ENCODE results near the gene NACAD. TPM values are rescaled to one million over a fixed set of nuclear protein-coding genes. Genes with fewer than 3 reads are reported as not detected.

NACAD gene
- total RNA-seq, 1 experiment from 2014 or later: 1.0 TPM

- peak overlapping the region; percentile 95 for H3K4me3 Mint-ChIP-seq (ENCODE audit: unreplicated experiment)
- peak overlapping the region; percentile 99 for H3K4me3 ChIP-seq (ENCODE audit: low read depth, low read length)
- H3K36me3 Mint-ChIP-seq (ENCODE audit: insufficient read depth, unreplicated experiment): peaks cover 42% of the 10 kb centered on the region
- CTCF ChIA-PET: interaction anchor here (1.6 kb wide), 1 partner anchor 24 kb away, joined by 5 read pairs; no protein-coding TSS in a partner anchor
- peaks cover 5% of the 10 kb centered on the region; the same call in 1 of the 2 replicates for H3K36me3 ChIP-seq (ENCODE audit: control insufficient read depth, insufficient read depth, low read length)
- H3K27me3 ChIP-seq (replicated peaks; ENCODE audit: control insufficient read depth, insufficient read depth, low read length): no peaks in the 10 kb centered on the region
- no peak for DNase-seq
- POLR2A ChIA-PET: no interaction called here
- peaks cover 4% of the 10 kb centered on the region; the same call in 1 of the 2 replicates for H3K4me1 ChIP-seq
- peaks cover 6% of the 10 kb centered on the region for H3K4me1 Mint-ChIP-seq (ENCODE audit: low read depth, unreplicated experiment)
- intact Hi-C loops (cut with micrococcal nuclease; ENCODE audit: unreplicated experiment): loop anchor here (5.0 kb wide), 1 partner anchor 125 kb away; no protein-coding TSS in a partner anchor
- no peaks in the 10 kb centered on the region for H3K9me3 Mint-ChIP-seq (ENCODE audit: unreplicated experiment)
- H3K27ac Mint-ChIP-seq (ENCODE audit: unreplicated experiment): peak overlapping the region; percentile 99
- no peak for TF ChIP-seq CTCF (IDR thresholded peaks at IDR 0.05; ENCODE audit: insufficient read depth in 1 of 2, low read depth in 1 of 2, low read length in 1 of 2, severe bottlenecking in 1 of 2, unreplicated experiment in 1 of 2)
- no peaks in the 10 kb centered on the region for H3K27me3 Mint-ChIP-seq (ENCODE audit: insufficient read depth, unreplicated experiment)
- BruUV-seq (replicated peaks): no TSS peak
- H3K9me3 ChIP-seq: no peaks in the 10 kb centered on the region
These were observed 23.9 kb upstream of the NACAD start for GRCh38 chr7:45112648-45113047.

- ChIA-PET POLR2A (interaction anchor here (0.5 to 2.0 kb wide), 16 partner anchors 9 to 547 kb away, joined by 3 to 9 read pairs (median 3); partner anchors contain the start of genes CCM2 and H2AZ2), CTCF (interaction anchor here (0.6 to 1.6 kb wide), 4 partner anchors 25 to 125 kb away, joined by 4 to 6 read pairs (median 4); no protein-coding TSS in a partner anchor)
- peak within 1 kb of the TSS; percentile 95 for H3K4me3 Mint-ChIP-seq (ENCODE audit: unreplicated experiment)
These were observed 22.8 kb upstream of the NACAD start, which contains the start of gene TBRG4 for GRCh38 chr7:45111298-45112223. TBRG4 (minus strand) TSS chr7:45111697; CDS start chr7:45109237, 2,460 bp downstream.

More at GRCh38 chr7:45111298-45112223, 22.8 kb upstream of the NACAD start, which contains the start of gene TBRG4:
- Mint-ChIP-seq H3K4me1 (ENCODE audit: low read depth, unreplicated experiment) (peaks cover 6% of the 10 kb centered on the region), H3K36me3 (ENCODE audit: insufficient read depth, unreplicated experiment) (peaks cover 52% of the 10 kb centered on the region), H3K27ac (ENCODE audit: unreplicated experiment) (peak within 1 kb of the TSS; percentile 99), H3K9me3 (ENCODE audit: unreplicated experiment) (no peaks in the 10 kb centered on the region), H3K27me3 (ENCODE audit: insufficient read depth, unreplicated experiment) (no peaks in the 10 kb centered on the region)
- intact Hi-C loops (cut with micrococcal nuclease; ENCODE audit: unreplicated experiment): loop anchor here (2.0 to 5.0 kb wide), 2 partner anchors 111 to 124 kb away; partner anchors contain the start of gene CCM2
- BruUV-seq (replicated peaks): TSS peak; percentile 93
- peak within 1 kb of the TSS; percentile 99 for H3K4me3 ChIP-seq (ENCODE audit: low read depth, low read length)
- peak; percentile 94 to 95 for DNase-seq
- peaks cover 5% of the 10 kb centered on the region for H3K36me3 ChIP-seq (ENCODE audit: control insufficient read depth, insufficient read depth, low read length)
- H3K9me3 ChIP-seq: no peaks in the 10 kb centered on the region
- peaks cover 4% of the 10 kb centered on the region; the same call in 1 of the 2 replicates for H3K4me1 ChIP-seq
- H3K27me3 ChIP-seq (replicated peaks; ENCODE audit: control insufficient read depth, insufficient read depth, low read length): no peaks in the 10 kb centered on the region
- peak; percentile 40 to 52 for TF ChIP-seq CTCF (IDR thresholded peaks at IDR 0.05; ENCODE audit: insufficient read depth in 1 of 2, low read depth in 1 of 2, low read length in 1 of 2, severe bottlenecking in 1 of 2, unreplicated experiment in 1 of 2)
